Tibial artery (tissue), 4 donors: ENCODE results near the gene DPF3.

Experiments used
- DNase-seq, 2 donors: peaks; one replicate each; pipeline ENCODE4 v3.0.0-alpha.2; 2019
- H3K27ac ChIP-seq, 2 donors: fragments of 200-600 bp; sonication (generic) in 1 of 2; 1 replicate in 1 of 2; 2 replicates in 1 of 2; pipeline ENCODE4 v1.5.1; 2018 to 2019; ENCODE audit warnings: mild to moderate bottlenecking in 1 of 2
- H3K27me3 ChIP-seq, 2 donors: fragments of 200-600 bp; sonication (generic) in 1 of 2; one replicate each; pipeline versions ENCODE4 v1.5.1 to v1.6.0; 2016 to 2019
- H3K36me3 ChIP-seq, 3 donors: fragments of 200-600 bp; sonication (generic) in 2 of 3; one replicate each; pipeline ENCODE4 v1.5.1; 2016 to 2019; ENCODE audit warnings: mild to moderate bottlenecking in 2 of 3
- H3K4me1 ChIP-seq, 4 donors: fragments of 200-600 bp; sonication (generic) in 2 of 4; 1 replicate in 3 of 4; 2 replicates in 1 of 4; pipeline ENCODE4 v1.5.1; 2016 to 2019
- H3K4me3 ChIP-seq, 2 donors: fragments of 200-600 bp; sonication (generic) in 1 of 2; 1 replicate in 1 of 2; 2 replicates in 1 of 2; pipeline ENCODE4 v1.5.1; 2018 to 2019; ENCODE audit warnings: mild to moderate bottlenecking in 2 of 2
- H3K9me3 ChIP-seq, 3 donors: fragments of 200-600 bp; sonication (generic) in 1 of 3; one replicate each; pipeline ENCODE4 v1.5.1; 2016 to 2019
- intact Hi-C: fragments of 100-400 bp; cut with DNase I; formaldehyde crosslinking; loops from one replicate; pipeline ENCODE4 v1.15.0; 2023; ENCODE audit warnings: low total_unique reads
- TF ChIP-seq, protein P1 (sequence below), 2 experiments: fragments of 200-600 bp in 1 of 2; fragments of 450-650 bp in 1 of 2; IDR thresholded peaks; one replicate each; pipeline ENCODE4 v1.5.1; 2017 to 2019; ENCODE audit warnings: antibody characterized with exemption in 2 of 2, mild to moderate bottlenecking in 1 of 2, moderate library complexity in 1 of 2

The DPF3 gene

DNA sequence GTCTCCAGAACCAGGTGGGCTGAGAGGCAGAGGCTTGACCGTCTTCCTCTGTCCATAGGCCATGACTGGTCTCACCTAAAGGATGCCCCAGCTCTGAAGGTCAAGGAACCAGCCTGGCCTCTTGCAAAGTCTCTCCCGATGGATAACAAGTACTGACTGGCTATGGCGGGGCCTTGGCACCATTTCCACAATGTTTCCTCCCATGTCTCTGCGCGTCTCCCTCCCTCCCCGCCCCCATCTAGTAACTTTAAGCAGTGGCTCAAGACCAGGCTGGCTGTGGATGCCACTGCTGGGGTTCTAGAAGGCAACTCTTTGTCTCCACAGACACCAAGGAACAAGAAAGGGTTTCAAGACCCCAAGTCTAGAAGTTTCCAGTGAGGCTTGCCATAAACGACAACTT lies 275.5 kb downstream of the DPF3 start:
- intact Hi-C loops, result no loop called here
- no peaks in the 10 kb centered on the region for H3K36me3 ChIP-seq
- H3K4me1 ChIP-seq, result peaks cover 0 to 50% (median 25%) of the 10 kb centered on the region in 4 donors
- H3K4me3 ChIP-seq, result no peak overlapping the region
- H3K27ac ChIP-seq, result peak overlapping the region in 1 of 2 donors; percentile 74
- no peaks in the 10 kb centered on the region for H3K27me3 ChIP-seq
- no peaks in the 10 kb centered on the region for H3K9me3 ChIP-seq
- DNase-seq, result no peak
- TF ChIP-seq, protein P1, sequence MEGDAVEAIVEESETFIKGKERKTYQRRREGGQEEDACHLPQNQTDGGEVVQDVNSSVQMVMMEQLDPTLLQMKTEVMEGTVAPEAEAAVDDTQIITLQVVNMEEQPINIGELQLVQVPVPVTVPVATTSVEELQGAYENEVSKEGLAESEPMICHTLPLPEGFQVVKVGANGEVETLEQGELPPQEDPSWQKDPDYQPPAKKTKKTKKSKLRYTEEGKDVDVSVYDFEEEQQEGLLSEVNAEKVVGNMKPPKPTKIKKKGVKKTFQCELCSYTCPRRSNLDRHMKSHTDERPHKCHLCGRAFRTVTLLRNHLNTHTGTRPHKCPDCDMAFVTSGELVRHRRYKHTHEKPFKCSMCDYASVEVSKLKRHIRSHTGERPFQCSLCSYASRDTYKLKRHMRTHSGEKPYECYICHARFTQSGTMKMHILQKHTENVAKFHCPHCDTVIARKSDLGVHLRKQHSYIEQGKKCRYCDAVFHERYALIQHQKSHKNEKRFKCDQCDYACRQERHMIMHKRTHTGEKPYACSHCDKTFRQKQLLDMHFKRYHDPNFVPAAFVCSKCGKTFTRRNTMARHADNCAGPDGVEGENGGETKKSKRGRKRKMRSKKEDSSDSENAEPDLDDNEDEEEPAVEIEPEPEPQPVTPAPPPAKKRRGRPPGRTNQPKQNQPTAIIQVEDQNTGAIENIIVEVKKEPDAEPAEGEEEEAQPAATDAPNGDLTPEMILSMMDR (IDR thresholded peaks at IDR 0.05), result no peak

DNA sequence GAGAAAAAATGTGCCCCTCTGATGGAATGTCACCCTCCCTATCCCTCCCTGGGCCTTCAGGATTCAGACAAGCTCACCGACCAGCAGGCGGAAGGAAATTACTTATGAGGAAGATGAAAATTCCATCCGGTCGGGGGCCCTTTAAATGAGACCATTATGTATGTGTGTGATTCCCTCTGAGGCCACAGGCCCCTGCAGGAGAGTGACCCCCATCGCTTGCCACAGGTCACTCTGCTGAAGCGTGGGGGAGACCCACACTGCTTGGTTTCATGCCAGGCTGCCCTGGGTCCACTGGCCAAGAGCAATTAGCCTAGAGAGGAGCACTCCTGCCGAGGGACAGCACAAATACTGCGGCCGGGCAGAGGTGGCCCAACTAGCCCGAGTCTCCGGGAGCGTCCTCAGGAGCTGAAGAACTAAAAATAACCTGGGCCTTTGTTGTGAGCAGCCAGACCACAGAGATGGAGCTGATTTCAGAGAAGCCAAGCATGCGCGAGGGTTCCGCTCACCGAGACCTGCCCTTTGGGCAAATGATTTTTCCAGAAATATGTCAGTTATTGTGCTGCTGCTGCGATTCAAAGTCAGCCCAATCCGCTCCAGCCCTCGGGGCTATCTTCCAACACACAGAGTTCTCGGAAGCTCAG lies 276.4 kb downstream of the DPF3 start:
- intact Hi-C loops, result no loop called here
- TF ChIP-seq, protein P1 (IDR thresholded peaks at IDR 0.05), result no peak
- Histone ChIP-seq H3K27ac (peak overlapping the region; percentile 58 to 74), H3K4me1 (peaks cover 0 to 53% (median 25%) of the 10 kb centered on the region in 4 donors), H3K4me3 (peak overlapping the region in 1 of 2 donors; percentile 10), H3K27me3 (no peaks in the 10 kb centered on the region), H3K36me3 (no peaks in the 10 kb centered on the region), H3K9me3 (no peaks in the 10 kb centered on the region)
- no peak for DNase-seq

DNA sequence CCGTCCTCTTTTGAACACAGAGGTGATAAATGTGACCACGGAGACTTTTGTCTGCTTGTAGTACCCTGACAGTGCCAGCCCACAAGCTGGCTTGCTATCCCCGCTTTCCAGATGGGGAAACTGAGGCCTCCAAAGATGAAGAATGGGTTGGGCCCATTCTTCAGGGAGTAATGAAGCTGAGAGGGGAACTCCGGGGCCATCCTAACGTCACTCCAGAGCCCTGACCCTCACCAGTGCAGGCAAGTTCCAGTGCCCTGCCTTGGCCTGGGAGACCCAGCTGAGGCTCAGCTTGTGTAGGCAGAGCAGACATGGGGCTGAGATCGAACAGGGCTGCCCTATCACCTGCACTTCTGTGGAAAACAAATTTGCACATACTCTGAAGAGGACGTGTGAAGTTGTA lies 277.1 kb downstream of the DPF3 start:
- H3K9me3 ChIP-seq, result no peaks in the 10 kb centered on the region
- peaks cover 0 to 53% (median 25%) of the 10 kb centered on the region in 4 donors for H3K4me1 ChIP-seq
- no peak overlapping the region for H3K4me3 ChIP-seq
- peak overlapping the region; percentile 58 to 74 for H3K27ac ChIP-seq
- DNase-seq, result no peak
- H3K36me3 ChIP-seq, result no peaks in the 10 kb centered on the region
- intact Hi-C loops, result no loop called here
- TF ChIP-seq, protein P1 (IDR thresholded peaks at IDR 0.05), result no peak
- no peaks in the 10 kb centered on the region for H3K27me3 ChIP-seq

DNA sequence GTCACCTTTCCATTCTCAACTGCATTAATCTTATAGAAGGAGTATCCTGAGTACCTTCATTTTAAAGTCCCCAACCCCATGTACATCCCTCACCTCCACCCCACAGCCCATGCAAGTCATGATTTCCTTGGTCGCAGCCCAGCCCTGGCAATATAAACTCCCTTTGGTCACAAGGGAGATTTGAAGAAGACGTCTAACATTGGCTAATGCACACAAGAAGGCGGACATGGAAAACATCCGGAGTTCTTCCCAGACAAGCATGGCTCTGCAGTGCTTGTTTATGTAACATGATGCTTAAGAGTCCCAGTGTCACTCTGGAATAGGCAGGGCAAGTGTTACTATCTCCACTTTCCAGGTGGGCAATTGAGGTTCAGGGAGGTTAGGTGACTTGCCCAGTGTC lies 277.6 kb downstream of the DPF3 start:
- H3K4me1 ChIP-seq, result peaks cover 0 to 53% (median 25%) of the 10 kb centered on the region in 4 donors
- intact Hi-C loops, result no loop called here
- peak in 1 of 2 donors; percentile 39 for DNase-seq
- no peaks in the 10 kb centered on the region for H3K36me3 ChIP-seq
- H3K4me3 ChIP-seq, result no peak overlapping the region
- no peaks in the 10 kb centered on the region for H3K27me3 ChIP-seq
- no peak overlapping the region for H3K27ac ChIP-seq
- TF ChIP-seq, protein P1 (IDR thresholded peaks at IDR 0.05), result no peak
- H3K9me3 ChIP-seq, result no peaks in the 10 kb centered on the region

DNA sequence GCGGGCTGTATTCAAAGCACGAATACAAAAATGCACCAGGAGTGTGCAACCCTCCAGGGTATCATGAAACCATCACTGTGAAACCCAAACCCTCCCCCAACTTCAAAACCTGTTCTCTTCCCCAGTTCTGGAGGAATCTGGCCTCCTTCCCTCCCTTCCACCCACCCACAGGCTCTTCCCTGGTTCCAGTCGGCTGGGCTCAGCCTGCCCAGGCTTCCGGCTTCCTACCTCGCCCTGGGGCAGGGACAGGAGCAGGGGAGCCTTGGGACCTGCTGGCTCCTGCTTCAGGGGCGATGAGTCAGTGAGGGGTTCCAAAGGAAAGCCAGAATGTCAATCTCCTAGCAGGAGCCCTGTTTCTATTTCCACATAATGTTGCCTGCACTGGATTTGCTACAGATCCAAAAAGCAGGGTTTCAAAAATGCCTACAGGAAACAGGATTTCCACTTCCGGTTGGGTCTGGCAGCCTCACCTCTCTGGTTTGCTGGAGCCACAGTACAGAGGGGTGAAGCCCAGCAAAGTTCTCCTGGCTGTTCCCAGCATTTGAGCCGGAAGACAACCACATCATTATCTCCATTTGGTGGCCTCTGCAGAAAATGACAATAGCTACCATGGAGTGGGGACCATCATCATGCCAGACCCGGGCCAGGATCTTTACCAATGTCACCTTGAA lies 278.3 kb downstream of the DPF3 start:
- no peaks in the 10 kb centered on the region for H3K36me3 ChIP-seq
- H3K4me3 ChIP-seq, result no peak overlapping the region
- H3K4me1 ChIP-seq, result peaks cover 0 to 53% (median 25%) of the 10 kb centered on the region in 4 donors
- H3K27ac ChIP-seq, result peak overlapping the region in 1 of 2 donors; percentile 17
- TF ChIP-seq, protein P1 (IDR thresholded peaks at IDR 0.05), result no peak
- intact Hi-C loops, result no loop called here
- no peaks in the 10 kb centered on the region for H3K9me3 ChIP-seq
- DNase-seq, result no peak
- H3K27me3 ChIP-seq, result no peaks in the 10 kb centered on the region
